ENCODE data around the gene FOLR2.

GRCh38 chr11:72242141-72242540 lies 25.5 kb downstream of the FOLR2 start:
- TF ChIP-seq, protein P1, sequence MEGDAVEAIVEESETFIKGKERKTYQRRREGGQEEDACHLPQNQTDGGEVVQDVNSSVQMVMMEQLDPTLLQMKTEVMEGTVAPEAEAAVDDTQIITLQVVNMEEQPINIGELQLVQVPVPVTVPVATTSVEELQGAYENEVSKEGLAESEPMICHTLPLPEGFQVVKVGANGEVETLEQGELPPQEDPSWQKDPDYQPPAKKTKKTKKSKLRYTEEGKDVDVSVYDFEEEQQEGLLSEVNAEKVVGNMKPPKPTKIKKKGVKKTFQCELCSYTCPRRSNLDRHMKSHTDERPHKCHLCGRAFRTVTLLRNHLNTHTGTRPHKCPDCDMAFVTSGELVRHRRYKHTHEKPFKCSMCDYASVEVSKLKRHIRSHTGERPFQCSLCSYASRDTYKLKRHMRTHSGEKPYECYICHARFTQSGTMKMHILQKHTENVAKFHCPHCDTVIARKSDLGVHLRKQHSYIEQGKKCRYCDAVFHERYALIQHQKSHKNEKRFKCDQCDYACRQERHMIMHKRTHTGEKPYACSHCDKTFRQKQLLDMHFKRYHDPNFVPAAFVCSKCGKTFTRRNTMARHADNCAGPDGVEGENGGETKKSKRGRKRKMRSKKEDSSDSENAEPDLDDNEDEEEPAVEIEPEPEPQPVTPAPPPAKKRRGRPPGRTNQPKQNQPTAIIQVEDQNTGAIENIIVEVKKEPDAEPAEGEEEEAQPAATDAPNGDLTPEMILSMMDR (IDR thresholded peaks at IDR 0.05; ENCODE audit: insufficient read depth, low read length, poor library complexity, severe bottlenecking): no peak
- no peak for TF ChIP-seq EZH2phosphoT487 (conservative IDR thresholded peaks at IDR 0.05; ENCODE audit: low read length)
